T-cell (primary cell): Measurements from ENCODE around the gene EEF1B2. TPM values are rescaled to one million over a fixed set of nuclear protein-coding genes. Genes with fewer than 3 reads are reported as not detected.
"Not testable (repeated sequence)": the region's sequence is repeated elsewhere in the genome, so short reads cannot be mapped to it uniquely, and the experiment has no call there.

ENCODE experiments used
- ATAC-seq, 4 experiments: fragments of 200-7000 bp in 3 of 4; fragments of 150-1000 bp in 1 of 4; cut with Tn5 transposase; replicated peaks in 1 of 4; 1 replicate in 3 of 4; 2 replicates in 1 of 4; pipeline ENCODE4 v1.10.0; 2021; ENCODE audit warnings: moderate library complexity in 3 of 4, mild to moderate bottlenecking in 2 of 4, moderate number of reproducible peaks in 1 of 4
- CTCF ChIA-PET, 2 donors: fragments of 300-600 bp; sonication (Branson Sonifier 250); formaldehyde crosslinking; loops; one replicate each; lab custom pipeline; 2022; ENCODE audit warnings: antibody characterized with exemption in 2 of 2; lab: Charles Lee
- POLR2A ChIA-PET, 2 donors: fragments of 300-600 bp; sonication (Branson Sonifier 250); formaldehyde crosslinking; loops; one replicate each; lab custom pipeline; 2022; ENCODE audit warnings: antibody characterized with exemption in 2 of 2; lab: Charles Lee
- DNase-seq, 35 experiments: peaks; one replicate each; pipeline versions ENCODE4 v3.0.0 to v3.0.0-alpha.2; 2013 to 2023
- H3K27ac ChIP-seq: one replicate; pipeline ENCODE4 v1.5.1; 2013; ENCODE audit warnings: low read length
- H3K27me3 ChIP-seq, 2 experiments: replicated peaks in 1 of 2; 1 replicate in 1 of 2; 2 replicates in 1 of 2; pipeline versions ENCODE4 v1.6.1 to v1.7.0; 2013; ENCODE audit warnings: low read length in 1 of 2, mixed read lengths in 1 of 2; ENCODE audit not compliant: control insufficient read depth in 2 of 2, insufficient read depth in 2 of 2; ENCODE audit errors: extremely low read depth in 1 of 2
- H3K36me3 ChIP-seq, 2 donors: 1 replicate in 1 of 2; 2 replicates in 1 of 2; pipeline versions ENCODE4 v1.6.1 to v1.7.0; 2013; ENCODE audit warnings: low read length in 1 of 2; ENCODE audit not compliant: control insufficient read depth in 2 of 2, insufficient read depth in 1 of 2; ENCODE audit errors: extremely low read depth in 1 of 2
- H3K4me1 ChIP-seq, 2 experiments: 1 replicate in 1 of 2; 2 replicates in 1 of 2; pipeline versions ENCODE4 v1.6.1 to v1.7.0; 2013; ENCODE audit warnings: low read length in 2 of 2, mixed read lengths in 1 of 2; ENCODE audit not compliant: insufficient read depth in 2 of 2, control insufficient read depth in 1 of 2; ENCODE audit errors: extremely low read depth in 1 of 2
- H3K4me3 ChIP-seq, 2 donors: 1 replicate in 1 of 2; 2 replicates in 1 of 2; pipeline versions ENCODE4 v1.5.1 to v1.7.0; 2013; ENCODE audit warnings: mild to moderate bottlenecking in 2 of 2, low read length in 1 of 2, moderate library complexity in 1 of 2; ENCODE audit not compliant: control insufficient read depth in 1 of 2; ENCODE audit errors: extremely low read depth in 1 of 2
- H3K9me3 ChIP-seq: 2 replicates; pipeline ENCODE4 v1.7.0; 2013
- H3K27ac Mint-ChIP-seq, 2 donors: one replicate each; pipeline ENCODE4 v1.8.0; 2020 to 2021; ENCODE audit warnings: mild to moderate bottlenecking in 2 of 2, mixed read lengths in 2 of 2
- H3K27me3 Mint-ChIP-seq, 2 donors: one replicate each; pipeline ENCODE4 v1.8.0; 2021 to 2022; ENCODE audit warnings: mixed read lengths in 2 of 2
- H3K36me3 Mint-ChIP-seq: one replicate; pipeline ENCODE4 v1.8.0; 2021; ENCODE audit warnings: mixed read lengths
- H3K4me1 Mint-ChIP-seq, 3 donors: one replicate each; pipeline ENCODE4 v1.8.0; 2020 to 2022; ENCODE audit warnings: mixed read lengths in 3 of 3, mild to moderate bottlenecking in 1 of 3
- H3K4me3 Mint-ChIP-seq, 3 donors: one replicate each; pipeline ENCODE4 v1.8.0; 2020 to 2022; ENCODE audit warnings: mild to moderate bottlenecking in 3 of 3, mixed read lengths in 3 of 3, moderate library complexity in 3 of 3
- H3K9me3 Mint-ChIP-seq, 3 donors: one replicate each; pipeline ENCODE4 v1.8.0; 2020 to 2022; ENCODE audit warnings: mixed read lengths in 3 of 3
- WGBS: methylation state at CpG from one replicate; pipeline ENCODE4 v1.1.5; 2013; ENCODE audit warnings: missing lambda C conversion rate; ENCODE audit not compliant: insufficient coverage; 5-methylcytosine and 5-hydroxymethylcytosine counted together
- total RNA-seq, 35 experiments: library from RNA in 6 of 35; stranded (reverse) in 6 of 35; fragments of 120-200 nt in 1 of 35; gene quantifications; one replicate each; pipeline versions ENCODE4 v1.2.1 to v1.2.4 and lab custom pipeline; 2013 to 2026

Gene EEF1B2
- total RNA-seq, 5 donors from 2014 or later (not counting 1 experiment from before 2014, with no cell fraction given) = 803 to 1,031 (median 879) TPM

GRCh38 chr2:206204710-206205109 is 45.0 kb downstream of the EEF1B2 start:
- H3K36me3 Mint-ChIP-seq = no peaks in the 10 kb centered on the region
- H3K4me1 ChIP-seq = no peaks in the 10 kb centered on the region
- ATAC-seq (no peak), DNase-seq (no peak)
- no peaks in the 10 kb centered on the region for H3K36me3 ChIP-seq
- WGBS = 78% methylated on average over 2 of the region's 3 CpGs
- peaks cover 5 to 8% of the 10 kb centered on the region in 2 donors for H3K27me3 Mint-ChIP-seq
- peaks cover 0 to 5% (median 0%) of the 10 kb centered on the region in 3 donors for H3K4me1 Mint-ChIP-seq
- H3K27ac ChIP-seq = no peak overlapping the region
- H3K9me3 ChIP-seq = no peaks in the 10 kb centered on the region
- H3K4me3 ChIP-seq = no peak overlapping the region
- peaks cover 0 to 10% of the 10 kb centered on the region in 2 experiments for H3K27me3 ChIP-seq
- no peak overlapping the region for H3K4me3 Mint-ChIP-seq
- CTCF ChIA-PET = interaction anchor here in 1 of 2 donors (0.7 kb wide), 1 partner anchor 33 kb away, joined by 8 read pairs; no protein-coding TSS in a partner anchor
- no peaks in the 10 kb centered on the region for H3K9me3 Mint-ChIP-seq
- H3K27ac Mint-ChIP-seq = no peak overlapping the region
- POLR2A ChIA-PET = interaction anchor here in 1 of 2 donors (0.7 kb wide), 1 partner anchor 11 kb away, joined by 10 read pairs; no protein-coding TSS in a partner anchor

DNA sequence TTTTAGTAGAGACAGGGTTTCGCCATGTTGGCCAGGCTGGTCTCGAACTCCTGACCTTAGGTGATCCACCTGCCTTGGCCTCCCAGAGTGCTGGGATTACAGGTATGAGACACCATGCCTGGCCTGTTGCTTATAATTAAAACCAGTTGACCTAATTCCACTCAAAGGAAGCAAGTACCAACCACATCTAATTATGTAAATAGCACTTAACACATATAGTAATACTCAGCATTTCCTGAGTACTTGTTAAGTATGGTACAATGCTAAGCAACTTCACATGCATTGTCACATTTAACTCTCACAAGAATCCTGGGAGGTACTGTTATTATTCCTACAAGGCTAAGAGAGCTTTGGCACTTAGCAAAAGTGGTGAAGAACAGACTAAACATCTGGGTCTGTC is 47.6 kb downstream of the EEF1B2 start:
- H3K27me3 Mint-ChIP-seq, H3K36me3 Mint-ChIP-seq, H3K4me1 ChIP-seq, CTCF ChIA-PET, POLR2A ChIA-PET, H3K4me3 Mint-ChIP-seq, H3K4me3 ChIP-seq, H3K4me1 Mint-ChIP-seq, H3K9me3 ChIP-seq, H3K27ac ChIP-seq, ATAC-seq, H3K36me3 ChIP-seq, H3K9me3 Mint-ChIP-seq, DNase-seq, H3K27ac Mint-ChIP-seq: not testable (repeated sequence)
- H3K27me3 ChIP-seq = peaks cover 1 to 10% of the 10 kb centered on the region in 2 experiments
- WGBS = no CpG with 5 or more reads among the region's 2 CpGs

- no peak overlapping the region for H3K4me3 Mint-ChIP-seq
- Histone ChIP-seq H3K9me3 (no peaks in the 10 kb centered on the region), H3K27ac (no peak overlapping the region), H3K36me3 (no peaks in the 10 kb centered on the region), H3K4me1 (no peaks in the 10 kb centered on the region), H3K4me3 (no peak overlapping the region), H3K27me3 (peaks cover 0 to 2% of the 10 kb centered on the region in 2 experiments)
- DNase-seq (no peak), ATAC-seq (no peak)
- H3K9me3 Mint-ChIP-seq = no peaks in the 10 kb centered on the region
- 100% methylated on average over 3 of the region's 7 CpGs for WGBS
- no peak overlapping the region for H3K27ac Mint-ChIP-seq
- H3K4me1 Mint-ChIP-seq = peaks cover 0 to 7% (median 0%) of the 10 kb centered on the region in 3 donors
- ChIA-PET POLR2A (no interaction called here), CTCF (interaction anchor here in 1 of 2 donors (0.7 kb wide), 1 partner anchor 400 kb away, joined by 3 read pairs; no protein-coding TSS in a partner anchor)
- H3K27me3 Mint-ChIP-seq = peaks cover 4 to 7% of the 10 kb centered on the region in 2 donors
- H3K36me3 Mint-ChIP-seq = no peaks in the 10 kb centered on the region
Observed at GRCh38 chr2:206208900-206209299, 49.2 kb downstream of the EEF1B2 start.

DNA sequence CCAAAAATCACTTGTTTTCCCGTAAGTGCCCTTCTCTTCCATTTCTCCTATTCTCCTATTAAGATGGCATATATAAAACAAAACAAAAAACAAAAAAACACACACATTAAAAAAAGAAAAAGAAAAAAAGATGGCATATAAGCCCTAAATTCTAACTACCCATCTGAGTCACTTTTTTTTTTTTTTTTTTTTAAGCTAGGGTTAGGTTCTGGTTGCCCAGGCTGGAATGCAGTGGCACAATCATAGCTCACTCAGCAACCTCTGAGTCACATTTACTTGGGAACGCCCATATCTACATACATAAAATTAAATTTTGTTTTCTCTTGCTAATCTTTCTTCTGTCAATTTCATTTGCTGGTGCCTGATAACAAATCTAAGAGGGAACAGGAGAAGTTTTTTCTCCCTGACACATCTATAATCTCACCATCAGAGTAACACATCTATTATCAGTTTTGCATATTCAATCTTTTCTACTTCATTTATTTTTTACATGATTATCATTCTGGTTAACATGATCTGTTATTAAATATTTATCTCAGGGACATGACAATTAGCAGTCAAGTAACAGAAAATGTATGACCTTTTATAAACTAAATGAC is 52.1 kb downstream of the EEF1B2 start:
- Histone ChIP-seq H3K9me3 (no peaks in the 10 kb centered on the region), H3K4me1 (no peaks in the 10 kb centered on the region), H3K4me3 (no peak overlapping the region), H3K27ac (no peak overlapping the region), H3K36me3 (no peaks in the 10 kb centered on the region), H3K27me3 (peaks cover 0 to 2% of the 10 kb centered on the region in 2 experiments)
- POLR2A ChIA-PET = interaction anchor here in 1 of 2 donors (0.6 kb wide), 1 partner anchor 736 kb away, joined by 3 read pairs; no protein-coding TSS in a partner anchor
- ATAC-seq (no peak), DNase-seq (no peak)
- peaks cover 9 to 13% of the 10 kb centered on the region in 2 donors for H3K27me3 Mint-ChIP-seq
- H3K9me3 Mint-ChIP-seq = no peaks in the 10 kb centered on the region
- H3K4me1 Mint-ChIP-seq = peaks cover 0 to 2% (median 0%) of the 10 kb centered on the region in 3 donors
- CTCF ChIA-PET = no interaction called here
- H3K27ac Mint-ChIP-seq = no peak overlapping the region
- H3K36me3 Mint-ChIP-seq = no peaks in the 10 kb centered on the region
- WGBS = 100% methylated on average over 1 of the region's 2 CpGs
- no peak overlapping the region for H3K4me3 Mint-ChIP-seq

Other genes with a start within 250 kb of the EEF1B2 start
- gene INO80D, start 73.7 kb upstream of the EEF1B2 start, total RNA-seq = 10 to 100 TPM; 34.2 to 49.8 (median 41.9) TPM
- gene NDUFS1, start 451 bp upstream of the EEF1B2 start, total RNA-seq = 10 to 100 TPM; 42.1 to 58.1 (median 51.4) TPM
- gene ZDBF2, start 114.8 kb downstream of the EEF1B2 start, total RNA-seq = 10 to 100 TPM; 13.5 to 21.3 (median 14.8) TPM